K562 (cell line): ENCODE data around the gene GATAD2B. TPM values are rescaled to one million over a fixed set of nuclear protein-coding genes. Genes with fewer than 3 reads are reported as not detected.

Experiments used
- CC2D1A ChIP-seq: fragments of 450-650 bp; IDR thresholded peaks from 2 replicates; pipeline ENCODE4 v1.6.1; 2017; ENCODE audit warnings: mild to moderate bottlenecking
- CHD1 ChIP-seq: fragments of 200-600 bp; sonication (generic); IDR thresholded peaks from one replicate; pipeline ENCODE4 v1.6.1; 2012; ENCODE audit warnings: mild to moderate bottlenecking, moderate library complexity, low read length, inconsistent platforms
- GTF2E2 ChIP-seq: fragments of 200-800 bp; sonication (Bioruptor generic); IDR thresholded peaks from 2 replicates; pipeline ENCODE4 v1.6.1; 2016; ENCODE audit warnings: missing genetic modification characterization, missing compliant biosample characterization
- MECOM ChIP-seq: fragments of 250-450 bp; sonication (Bioruptor Pico); IDR thresholded peaks from 2 replicates; pipeline ENCODE4 v1.8.0; 2022; ENCODE audit warnings: inconsistent platforms
- MTA2 ChIP-seq: fragments of 450-650 bp; IDR thresholded peaks from 2 replicates; pipeline ENCODE4 v1.6.1; 2016; ENCODE audit warnings: low read depth
- PHF20 ChIP-seq: fragments of 450-650 bp; IDR thresholded peaks from 2 replicates; pipeline ENCODE4 v1.6.1; 2018; ENCODE audit not compliant: partially characterized antibody
- REST ChIP-seq, 2 experiments: fragments of 450-650 bp; formaldehyde crosslinking in 1 of 2; IDR thresholded peaks; 2 replicates each; pipeline versions ENCODE4 v1.4.0 to v1.6.1; 2014 to 2020; ENCODE audit warnings: mild to moderate bottlenecking in 2 of 2, borderline replicate concordance in 1 of 2, low read depth in 1 of 2
- ZFX ChIP-seq: sonication (generic); formaldehyde crosslinking; IDR thresholded peaks from 2 replicates; pipeline ENCODE4 v1.8.0; 2022; ENCODE audit warnings: mild to moderate bottlenecking, missing genetic modification reagents, moderate library complexity
- ZNF12 ChIP-seq: sonication (generic); formaldehyde crosslinking; IDR thresholded peaks from 2 replicates; pipeline ENCODE4 v1.4.0; 2020; ENCODE audit warnings: mild to moderate bottlenecking, missing genetic modification reagents
- ZNF707 ChIP-seq: fragments of 250-450 bp; sonication (Bioruptor Pico); conservative IDR thresholded peaks from 2 replicates; pipeline ENCODE4 v1.8.0; 2022; ENCODE audit warnings: inconsistent platforms, mild to moderate bottlenecking, moderate library complexity
- ZNF79 ChIP-seq: fragments of 250-450 bp; sonication (Bioruptor Pico); IDR thresholded peaks from 2 replicates; pipeline ENCODE4 v1.4.0; 2020; ENCODE audit warnings: low read depth, mild to moderate bottlenecking, moderate library complexity
- polyA plus RNA-seq, 8 experiments: library from polyadenylated mRNA; depleted of rRNA in 4 of 8; stranded (reverse) in 5 of 8; unstranded in 3 of 8; fragments of >200 nt; fragmentation: Nextera tagmentation in 2 of 8; fragmentation: Illumina TruSeq in 1 of 8; extraction: Ambion mirVana in 2 of 8; extraction: Trizol in 1 of 8; gene quantifications; 2 replicates each; pipeline versions ENCODE4 v1.2.1 to v1.2.3, GENCODE V29; 2011 to 2014; ENCODE audit warnings: inconsistent platforms in 1 of 8, missing spikeins in 1 of 8
- total RNA-seq, 7 experiments: library from RNA; depleted of rRNA in 6 of 7; stranded (reverse); fragments of >200 nt in 6 of 7; fragmentation: Illumina TruSeq in 2 of 7; extraction: Trizol in 2 of 7; gene quantifications; 2 replicates each; pipeline versions ENCODE4 v1.2.1 to v1.2.3, GENCODE V29; 2011 to 2021; ENCODE audit warnings: low replicate concordance in 1 of 7

GATAD2B gene
- total and polyA plus RNA-seq, 9 of the 15 experiments (the other 6 are each of a cell fraction or from before 2014, with no cell fraction given) = 1.5 to 40.2 (median 4.9) TPM

GRCh38 chr1:153922076-153922971 is 448 bp downstream of the GATAD2B start (continued):
- no peak for TF ChIP-seq ZNF12 (CRISPR knock-in tag)
- no peak for TF ChIP-seq ZNF79 (CRISPR knock-in tag)
- TF ChIP-seq PHF20 = no peak
- no peak for TF ChIP-seq GTF2E2 (tag)
- TF ChIP-seq MTA2 = no peak
- TF ChIP-seq CC2D1A = no peak
- TF ChIP-seq ZFX (CRISPR knock-in tag) = peak; percentile 86
- TF ChIP-seq REST (IDR thresholded peaks at IDR 0.05; ENCODE audit: borderline replicate concordance) = no peak
- no peak for TF ChIP-seq REST (CRISPR knock-in tag; IDR thresholded peaks at IDR 0.05; ENCODE audit: low read depth)
- no peak for TF ChIP-seq CHD1
- TF ChIP-seq MECOM = no peak
- TF ChIP-seq ZNF707 (CRISPR knock-in tag) = no peak
